Superior temporal gyrus (tissue), 1 donor: ENCODE results near the gene PDE7B.
A peak's percentile ranks its signal among the peaks of the same experiment; 100 is the strongest.
"Not testable (repeated sequence)": the region's sequence is repeated elsewhere in the genome, so short reads cannot be mapped to it uniquely, and the experiment has no call there.

Experiments
- DNase-seq: peaks from one replicate; pipeline ENCODE4 v3.0.0-alpha.2; 2016; ENCODE audit errors: extremely low spot score

Gene PDE7B

DNA sequence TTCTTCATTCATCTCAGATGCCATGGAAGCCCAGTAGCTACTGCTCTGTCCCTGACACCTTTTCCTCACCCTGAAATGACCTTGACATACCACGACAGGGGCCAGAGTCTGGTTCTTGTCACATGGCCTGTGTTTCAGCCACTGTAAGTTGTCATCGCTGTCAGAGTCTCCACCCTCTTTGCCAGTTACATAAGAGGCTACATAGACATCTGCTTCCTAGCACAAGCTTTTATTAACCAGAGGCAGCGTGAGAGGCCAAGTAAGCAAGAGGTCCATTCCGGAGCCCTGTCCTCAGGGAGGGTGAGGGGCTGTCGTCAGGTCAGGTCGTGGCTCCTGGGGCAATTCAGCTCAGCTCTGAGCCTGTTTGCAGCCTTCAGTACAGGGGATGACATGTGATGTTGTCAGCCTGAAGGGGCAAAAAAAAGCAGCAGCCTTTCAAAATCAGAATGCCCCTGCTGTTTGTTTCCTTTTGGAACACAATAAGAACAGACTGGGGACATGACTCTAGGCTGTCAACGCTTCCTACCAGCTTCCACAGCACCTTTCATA, 252.3 kb downstream of the PDE7B start:
- peak; percentile 44 for DNase-seq

DNA sequence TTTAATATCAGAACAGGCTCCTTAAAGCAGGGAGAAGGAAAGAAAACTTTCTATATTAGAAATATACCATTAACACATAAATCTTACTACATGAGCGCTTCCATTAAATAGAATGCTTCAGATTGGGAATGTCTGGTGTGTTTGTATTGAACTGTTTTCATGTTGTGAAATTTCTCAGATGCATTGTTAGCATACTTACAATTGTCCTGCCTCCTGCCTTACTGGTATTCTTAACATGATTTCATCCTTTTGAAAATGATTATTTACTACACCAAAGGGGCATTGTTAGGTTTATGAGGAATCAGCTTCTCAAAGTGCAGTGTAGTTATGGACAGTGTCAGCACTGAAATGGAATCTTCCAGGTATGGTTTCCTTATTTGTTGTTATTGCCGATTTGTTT, 253.1 kb downstream of the PDE7B start:
- DNase-seq = no peak

DNA sequence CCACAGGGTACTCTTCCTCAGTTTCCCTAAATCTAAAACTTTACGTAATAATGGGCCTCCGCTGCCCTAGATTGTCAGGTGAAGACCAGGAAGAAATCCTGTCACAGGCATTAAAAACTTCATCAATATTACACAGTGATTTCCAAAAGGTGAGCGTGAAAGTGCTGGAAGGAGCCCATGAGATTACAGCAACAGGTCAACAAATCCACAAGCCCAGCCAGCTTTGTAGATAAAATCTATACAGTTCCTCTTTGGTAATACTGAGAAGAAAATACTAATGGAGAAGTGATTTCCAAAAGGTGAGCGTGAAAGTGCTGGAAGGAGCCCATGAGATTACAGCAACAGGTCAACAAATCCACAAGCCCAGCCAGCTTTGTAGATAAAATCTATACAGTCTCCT, 254.3 kb downstream of the PDE7B start:
- DNase-seq = not testable (repeated sequence)

DNA sequence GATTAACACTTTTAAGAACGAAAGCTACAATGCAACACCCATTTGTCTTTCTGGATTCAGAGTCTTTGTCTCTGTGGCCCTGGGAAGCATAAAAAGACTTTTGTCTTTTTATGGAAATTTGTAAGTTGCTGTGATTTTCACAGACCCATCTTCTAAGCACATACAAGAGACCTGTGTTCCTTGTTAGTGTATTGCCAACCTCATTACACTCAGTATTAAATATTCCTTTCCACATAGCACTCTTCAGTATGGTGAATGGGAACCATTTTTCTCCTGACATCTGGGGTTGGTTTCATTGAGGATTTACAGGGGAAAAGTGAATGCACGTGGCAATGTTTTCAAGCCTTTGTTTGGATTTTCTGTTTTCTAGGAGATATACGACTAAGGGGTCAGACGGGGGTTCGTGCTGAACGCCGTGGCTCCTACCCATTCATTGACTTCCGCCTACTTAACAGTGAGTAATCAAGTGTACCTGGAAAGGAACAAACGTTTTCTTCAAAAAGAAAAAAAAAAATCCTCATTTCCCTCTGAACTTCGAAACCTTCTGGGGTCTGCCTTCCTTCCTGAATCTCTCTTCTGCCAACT, 257.0 kb downstream of the PDE7B start:
- DNase-seq = no peak

DNA sequence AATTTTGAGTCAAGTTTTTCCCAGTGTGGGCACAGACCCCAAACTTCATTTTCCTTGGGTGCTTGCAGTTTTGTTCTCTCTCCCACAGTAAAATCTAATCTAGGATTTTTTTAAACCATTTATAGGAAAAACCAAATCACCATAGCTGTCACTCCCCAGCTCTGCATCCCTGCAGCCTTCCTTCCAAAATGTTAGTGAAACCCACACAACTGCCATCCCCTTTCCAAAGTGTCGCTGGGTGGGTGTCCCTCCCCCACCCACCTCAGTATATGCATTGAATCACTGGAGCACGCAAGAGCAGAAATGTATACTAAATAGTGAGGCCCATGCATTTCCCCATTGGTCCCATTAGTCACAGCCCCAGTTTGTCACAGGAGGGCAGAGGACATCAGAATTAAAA, 260.3 kb downstream of the PDE7B start:
- DNase-seq = no peak

DNA sequence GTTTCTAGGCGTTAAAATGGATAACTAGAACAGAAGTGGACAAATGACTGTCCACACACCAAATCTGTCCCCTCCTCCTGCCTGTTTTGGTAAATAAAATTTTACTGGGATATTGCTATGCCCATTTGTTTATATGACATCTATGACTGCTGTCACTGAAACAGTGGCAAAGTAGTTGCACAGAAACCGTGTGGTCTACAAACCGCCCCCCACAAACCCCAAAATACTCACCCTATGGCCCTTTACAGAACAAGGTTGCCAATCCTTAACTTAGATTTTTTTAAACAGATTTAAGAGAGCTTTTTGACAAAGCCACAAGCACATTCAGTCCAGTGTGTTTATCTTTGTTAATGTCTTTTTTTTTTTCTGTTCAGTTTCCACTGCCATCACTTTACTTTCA, 260.8 kb downstream of the PDE7B start:
- no peak for DNase-seq

DNA sequence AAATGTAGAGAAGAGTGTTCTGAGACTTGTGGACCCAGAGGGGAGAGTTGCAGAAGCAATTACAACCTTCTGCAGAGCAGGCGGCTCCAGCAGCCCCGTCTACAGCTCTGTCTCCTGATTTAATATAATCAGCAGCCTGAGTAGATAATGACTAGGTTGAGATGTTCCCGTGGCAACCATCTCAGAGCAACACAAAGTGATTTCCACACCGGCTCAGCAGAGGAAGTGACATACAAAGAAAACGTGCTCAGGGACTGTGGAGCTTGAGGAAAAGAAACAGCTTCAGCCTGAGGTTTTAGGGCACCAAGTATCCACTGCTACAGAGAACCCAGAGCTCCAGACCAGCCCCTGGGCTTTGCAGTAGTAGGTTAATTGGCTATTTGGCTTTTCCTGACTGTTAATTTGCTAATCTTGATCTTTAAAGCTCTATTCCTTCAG, 262.3 kb downstream of the PDE7B start:
- peak; percentile 58 for DNase-seq

DNA sequence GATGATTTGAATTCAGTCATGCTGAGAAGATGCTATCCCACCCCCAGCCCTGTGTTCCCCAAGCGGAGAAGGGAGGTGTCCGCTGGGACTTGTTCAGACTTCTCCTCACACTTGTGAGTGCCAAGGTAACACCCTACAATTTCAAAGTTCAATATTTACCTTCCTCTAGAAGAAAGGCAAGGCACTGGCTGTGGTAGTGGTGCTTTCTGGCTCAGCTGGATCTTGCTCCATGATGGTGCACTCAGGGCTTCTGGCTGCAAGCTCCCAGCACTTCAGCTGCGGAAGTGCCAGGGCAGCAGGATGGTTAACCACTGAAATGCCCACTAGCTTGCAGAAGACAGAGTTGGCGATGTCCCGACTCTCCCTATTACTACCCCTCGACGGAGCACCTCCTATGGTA, 263.2 kb downstream of the PDE7B start:
- DNase-seq = no peak

DNA sequence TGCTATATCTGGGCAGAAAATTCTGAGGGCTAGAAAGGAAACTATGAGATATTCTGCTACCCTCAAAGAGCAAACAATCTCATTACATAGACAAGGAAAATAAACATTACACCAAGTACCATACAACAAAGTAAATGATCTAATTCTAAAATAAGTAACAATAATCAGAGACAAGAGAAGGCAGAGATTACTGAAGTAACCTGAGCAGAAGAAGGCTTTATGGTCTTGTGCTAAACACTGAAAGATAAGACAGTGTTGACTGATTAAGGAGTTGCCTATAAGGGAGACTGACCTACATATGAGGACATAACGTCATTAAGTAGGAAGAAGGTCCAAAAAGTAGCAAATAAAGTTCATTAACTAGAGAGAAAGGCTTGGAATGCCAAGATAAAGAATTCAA, 264.4 kb downstream of the PDE7B start:
- DNase-seq = no peak

DNA sequence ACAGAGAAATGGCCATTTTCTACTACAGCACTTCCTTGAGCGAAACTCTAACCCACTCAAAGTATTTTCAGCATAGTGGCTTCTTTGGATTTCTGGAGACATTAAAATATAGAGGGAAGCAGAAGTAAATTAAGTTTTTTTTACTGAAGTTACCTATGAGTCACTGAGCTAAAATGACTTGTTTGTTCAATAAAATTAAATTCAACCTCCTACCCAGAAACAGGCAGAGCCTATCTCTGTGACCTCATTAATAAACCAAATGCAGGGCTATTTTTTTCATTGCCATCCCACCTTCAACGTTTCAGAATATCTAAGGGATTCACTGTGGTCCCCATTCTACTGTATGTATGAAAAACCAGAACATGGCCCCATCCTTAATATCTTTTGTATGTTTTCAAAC, 265.6 kb downstream of the PDE7B start:
- DNase-seq = no peak

DNA sequence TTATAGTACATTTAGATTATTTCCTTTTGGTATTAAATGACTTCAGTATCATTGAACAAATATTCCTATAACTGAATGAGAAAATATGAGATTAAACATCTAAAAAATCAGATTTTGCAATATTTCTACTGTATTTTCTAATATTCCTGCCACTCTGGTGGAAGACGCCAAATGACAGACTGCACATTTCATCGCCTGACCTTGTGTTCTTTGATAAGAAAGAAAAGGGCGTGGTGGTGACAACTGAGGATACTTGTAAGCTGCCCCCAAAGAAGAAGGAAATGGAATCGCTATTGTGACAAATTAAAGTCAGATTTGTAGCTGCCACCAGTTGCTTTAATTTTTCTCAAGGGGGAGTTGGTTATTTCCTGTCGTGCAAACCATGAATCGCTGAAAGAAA, 267.3 kb downstream of the PDE7B start:
- DNase-seq = no peak

DNA sequence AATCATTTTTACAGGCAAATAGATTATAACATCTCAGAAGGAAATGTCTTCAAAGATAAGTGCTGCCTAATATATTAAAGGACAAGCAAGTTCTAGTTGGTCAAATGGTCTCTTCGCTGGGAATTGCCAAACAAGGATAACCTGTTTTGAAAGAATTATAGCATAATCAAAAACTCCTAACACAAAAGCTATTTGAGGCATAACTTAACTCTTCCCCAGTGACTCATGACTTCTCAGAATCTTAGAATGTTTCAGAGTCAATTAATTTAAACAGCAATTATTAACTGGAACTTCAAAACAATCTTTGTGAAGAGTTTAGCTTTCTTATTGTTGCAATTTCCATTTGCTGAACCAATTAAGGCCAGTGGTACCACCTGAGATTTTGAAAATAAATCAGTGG, 272.0 kb downstream of the PDE7B start:
- DNase-seq = no peak

DNA sequence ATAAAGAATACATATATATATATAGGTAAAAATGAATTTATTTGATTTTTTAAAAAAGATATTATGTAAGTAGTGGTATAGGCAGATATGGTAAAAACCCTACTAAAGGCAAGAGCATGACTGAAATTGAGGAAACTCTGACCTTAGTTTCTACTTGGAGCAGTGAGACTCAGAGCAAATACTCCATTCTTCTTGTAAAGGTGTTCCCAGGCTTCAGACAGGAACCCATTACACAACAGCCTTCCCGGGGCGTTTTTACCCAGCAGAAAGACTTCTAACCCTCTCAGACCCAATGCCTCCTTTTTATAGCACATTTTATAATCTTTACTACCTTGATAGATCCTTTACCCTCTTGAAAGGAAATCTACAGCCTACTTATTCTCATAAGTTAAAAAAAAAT, 274.1 kb downstream of the PDE7B start:
- no peak for DNase-seq

DNA sequence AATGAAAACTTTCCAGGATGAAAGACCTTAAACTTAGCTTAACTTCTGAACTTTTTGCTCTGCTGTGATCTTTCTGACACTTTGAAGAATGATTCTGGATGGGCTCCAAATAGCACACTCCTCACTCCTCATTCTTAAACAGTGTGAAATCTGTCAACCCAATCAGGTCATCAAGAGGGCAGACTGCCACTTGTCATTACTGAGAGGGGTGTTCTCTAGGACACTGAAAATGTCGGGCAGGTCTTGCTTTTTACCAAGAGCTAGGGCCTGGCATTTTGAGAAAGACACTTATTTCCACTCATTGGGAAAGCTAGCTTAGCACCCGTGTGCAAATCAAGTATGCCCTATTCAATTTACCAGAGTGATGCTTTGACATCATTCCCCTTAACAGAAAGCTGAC, 276.4 kb downstream of the PDE7B start:
- no peak for DNase-seq

DNA sequence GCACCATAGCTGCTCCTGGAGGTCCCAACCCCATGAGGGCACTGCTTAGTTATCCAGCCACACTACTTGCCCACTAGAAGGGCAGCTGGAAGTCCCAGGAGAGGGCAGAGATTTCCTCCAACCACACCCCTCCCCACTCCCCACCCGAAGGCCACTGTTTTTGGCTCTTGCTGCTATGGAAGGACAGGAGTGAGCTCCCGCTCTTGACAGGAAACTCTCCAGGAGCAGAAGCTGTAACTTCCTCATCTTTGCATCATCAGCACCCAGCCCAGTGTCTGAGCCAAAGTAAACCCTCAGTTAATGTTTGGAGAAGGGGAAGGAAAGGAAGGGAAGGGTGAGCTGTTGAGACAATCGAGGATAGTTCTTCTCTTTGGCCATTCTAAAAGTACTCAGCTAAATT, 277.9 kb downstream of the PDE7B start:
- no peak for DNase-seq

DNA sequence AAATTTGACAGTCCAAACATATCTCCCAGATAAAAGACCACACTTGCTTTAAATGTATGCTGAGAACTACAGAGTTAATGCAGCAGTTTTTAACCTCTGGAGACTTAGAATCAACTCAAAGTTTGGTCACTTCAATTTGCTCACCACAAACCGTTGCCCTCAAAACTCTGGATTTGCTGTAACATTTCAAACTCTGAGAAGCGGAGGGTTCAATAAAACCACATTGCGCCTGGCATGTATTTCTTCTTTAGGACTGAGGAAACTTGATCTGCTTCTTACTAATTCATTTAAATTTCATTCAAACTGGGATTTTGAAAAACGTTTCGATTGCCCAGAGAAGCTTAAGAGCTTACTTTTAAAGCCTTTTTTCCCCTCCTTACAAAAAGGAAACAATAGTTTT, 282.8 kb downstream of the PDE7B start:
- no peak for DNase-seq

DNA sequence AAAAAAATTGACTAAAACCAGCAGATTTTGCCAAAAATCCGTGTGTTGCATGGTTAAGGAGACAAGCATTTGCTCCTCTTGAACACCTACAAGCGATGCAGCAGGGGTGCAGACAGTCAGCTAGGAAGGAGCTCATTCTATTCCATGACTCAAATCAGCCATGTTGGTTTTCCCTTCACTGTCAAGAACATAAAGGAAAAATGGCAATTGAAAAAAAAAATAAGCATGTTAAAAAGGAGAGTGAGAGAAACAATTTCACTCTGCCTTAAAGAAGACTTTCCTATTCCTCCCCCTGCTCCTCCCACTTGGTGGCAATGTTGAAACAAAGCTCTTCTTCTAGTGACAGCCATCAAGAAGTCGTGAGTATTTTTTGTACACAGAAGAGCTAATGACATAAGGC, 283.2 kb downstream of the PDE7B start:
- DNase-seq = no peak

DNA sequence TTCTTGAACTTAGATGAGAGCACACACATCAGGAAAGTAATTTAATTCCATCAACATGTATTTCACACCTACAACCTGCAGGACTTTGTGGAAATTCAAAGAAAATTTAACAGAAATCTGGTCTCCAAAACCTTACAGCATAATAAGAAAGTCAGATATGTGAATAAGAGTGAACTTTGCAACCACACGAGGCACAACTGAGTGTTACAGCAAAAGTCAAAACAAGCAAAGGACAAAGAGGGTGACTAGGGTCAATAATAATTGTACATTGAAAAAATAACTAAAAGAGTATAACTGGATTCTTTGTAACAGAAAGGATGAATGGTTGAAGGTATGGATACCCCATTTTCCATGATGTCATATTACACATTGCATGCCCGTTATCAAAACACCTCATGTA, 284.8 kb downstream of the PDE7B start:
- DNase-seq = no peak

DNA sequence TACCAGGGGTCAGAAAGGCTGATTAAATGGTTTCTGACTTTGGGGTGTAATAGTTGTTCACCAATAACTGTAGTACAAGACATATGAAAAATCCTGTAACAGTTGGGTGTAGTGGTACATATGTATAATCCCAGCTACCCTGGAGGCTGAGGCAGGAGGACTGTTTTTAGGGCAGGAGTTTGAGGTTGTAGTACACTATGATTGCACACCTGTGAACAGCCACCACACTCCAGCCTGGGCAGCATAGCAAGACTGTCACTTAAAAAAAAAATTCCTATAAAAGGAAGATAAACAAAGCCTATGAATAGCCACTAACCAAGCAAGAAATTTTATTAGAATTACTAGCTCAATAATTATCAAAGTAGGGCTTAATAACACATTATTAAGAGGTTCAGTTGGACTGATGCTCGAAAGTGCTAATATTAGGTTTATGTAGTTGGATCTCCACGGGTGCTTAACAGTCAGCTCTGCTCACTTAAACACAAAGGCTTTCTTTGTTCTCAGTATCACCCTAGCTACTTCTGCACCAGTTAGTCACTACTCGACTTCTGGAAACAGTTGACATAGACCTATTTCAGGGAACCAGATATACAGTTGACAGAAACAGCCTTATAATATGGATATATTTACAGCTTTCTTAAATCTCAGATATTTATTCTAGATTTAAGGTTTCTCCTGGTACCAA, 285.6 kb downstream of the PDE7B start:
- DNase-seq = no peak

DNA sequence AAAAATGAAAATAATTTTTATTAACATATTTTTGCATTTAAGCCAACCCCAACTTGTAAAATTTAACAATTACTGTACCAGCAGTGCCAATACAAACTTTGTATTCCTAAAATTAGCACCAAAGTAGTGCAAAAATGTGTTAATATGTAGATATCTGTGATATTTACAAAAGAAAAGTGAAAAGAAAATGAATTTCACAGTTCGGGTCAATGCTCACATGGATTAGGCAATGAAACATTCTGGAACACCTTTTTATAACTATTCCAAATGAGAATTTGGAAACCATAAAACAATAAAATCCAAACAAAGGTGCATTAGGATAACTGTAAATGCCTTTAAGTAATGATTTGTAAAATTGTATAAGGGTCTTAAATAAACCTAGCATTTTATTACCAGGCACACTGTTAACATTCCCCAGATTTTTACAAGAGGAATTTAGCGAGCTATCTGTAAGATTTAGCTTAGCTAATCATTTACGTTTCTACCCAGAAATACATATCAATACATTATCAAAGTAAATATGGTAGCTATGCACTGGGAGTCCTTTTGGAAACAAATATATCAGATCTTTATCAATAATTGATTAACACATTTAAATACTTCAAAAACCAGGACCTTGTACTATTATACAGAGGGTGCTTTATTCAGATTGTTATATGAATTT, 286.4 kb downstream of the PDE7B start:
- no peak for DNase-seq

DNA sequence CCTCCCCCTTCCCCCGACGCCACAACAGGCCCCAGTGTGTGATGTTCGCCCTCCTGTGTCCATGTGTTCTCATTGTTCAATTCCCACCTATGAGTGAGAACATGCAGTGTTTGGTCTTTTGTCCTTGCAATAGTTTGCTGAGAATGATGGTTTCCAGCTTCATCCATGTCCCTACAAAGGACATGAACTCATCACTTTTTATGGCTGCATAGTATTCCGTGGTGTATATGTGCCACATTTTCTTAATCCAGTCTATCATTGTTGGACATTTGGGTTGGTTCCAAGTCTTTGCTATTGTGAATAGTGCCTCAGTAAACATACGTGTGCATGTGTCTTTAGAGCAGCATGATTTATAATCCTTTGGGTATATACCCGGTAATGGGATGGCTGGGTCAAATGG, 287.6 kb downstream of the PDE7B start:
- not testable (repeated sequence) for DNase-seq

DNA sequence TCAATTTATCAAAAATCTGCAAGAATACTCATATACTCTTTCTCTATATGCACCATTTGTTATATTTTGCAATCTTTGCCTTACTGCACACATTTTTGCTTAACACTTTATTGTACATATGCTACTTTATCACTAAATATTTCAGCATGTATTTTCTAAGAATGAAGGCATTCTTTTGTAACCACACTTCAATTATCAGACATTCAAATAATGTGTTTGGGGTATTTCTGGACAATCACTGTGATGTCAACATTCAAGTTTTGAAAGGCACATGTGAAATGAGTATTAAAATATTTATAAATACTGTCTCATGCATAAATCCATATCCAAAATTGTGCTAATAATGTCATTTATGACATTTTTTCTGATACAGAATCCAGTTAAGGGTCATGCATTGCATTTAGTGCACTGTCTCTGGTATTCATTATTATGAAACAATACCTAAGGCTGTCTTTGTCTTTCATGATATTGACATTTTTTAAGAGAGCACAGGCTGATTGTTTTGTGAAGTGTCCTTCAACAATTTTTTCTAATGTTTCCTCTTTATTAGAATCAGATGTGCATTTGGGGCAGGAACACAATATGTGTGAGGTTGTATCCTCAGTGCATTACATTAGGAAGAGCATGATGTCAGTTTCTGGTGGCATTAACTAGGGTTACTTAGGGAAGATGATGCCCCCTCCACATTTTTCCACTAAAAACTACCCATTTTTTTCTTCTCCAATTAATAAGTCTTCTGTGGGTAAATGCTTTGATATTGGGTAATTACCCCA, 292.9 kb downstream of the PDE7B start:
- no peak for DNase-seq
